Mesothelial cell of epicardium (in vitro differentiated cells): ENCODE results near the gene SCD5. TPM values are rescaled to one million over a fixed set of nuclear protein-coding genes. Genes with fewer than 3 reads are reported as not detected.

Experiments used
- DNase-seq, 2 experiments: peaks; one replicate each; pipeline ENCODE4 v3.0.0; 2021; ENCODE audit warnings: low spot score in 2 of 2; ENCODE audit not compliant: unreplicated experiment in 2 of 2
- H3K27ac Mint-ChIP-seq: 2 replicates; pipeline ENCODE4 v1.8.0; 2021; ENCODE audit warnings: mixed read lengths
- H3K27me3 Mint-ChIP-seq: 2 replicates; pipeline ENCODE4 v1.8.0; 2021; ENCODE audit warnings: low read depth, mixed read lengths
- H3K36me3 Mint-ChIP-seq: 2 replicates; pipeline ENCODE4 v1.8.0; 2021; ENCODE audit warnings: mixed read lengths
- H3K4me1 Mint-ChIP-seq: 2 replicates; pipeline ENCODE4 v1.8.0; 2021; ENCODE audit warnings: mixed read lengths
- H3K4me3 Mint-ChIP-seq: 2 replicates; pipeline ENCODE4 v1.8.0; 2021; ENCODE audit warnings: mild to moderate bottlenecking, moderate library complexity, mixed read lengths
- H3K9me3 Mint-ChIP-seq: 2 replicates; pipeline ENCODE4 v1.8.0; 2021; ENCODE audit warnings: mixed read lengths
- total RNA-seq: library from RNA; stranded (reverse); gene quantifications from 3 replicates; pipeline ENCODE4 v1.2.1, GENCODE V29; 2021
- TF ChIP-seq, protein P1 (sequence below): fragments of 200-600 bp; sonication (generic); IDR thresholded peaks from one replicate; pipeline ENCODE4 v1.5.0; 2021; ENCODE audit warnings: antibody characterized with exemption; ENCODE audit not compliant: unreplicated experiment

The SCD5 gene
- total RNA-seq, 1 donor from 2014 or later: 27.2 TPM

DNA sequence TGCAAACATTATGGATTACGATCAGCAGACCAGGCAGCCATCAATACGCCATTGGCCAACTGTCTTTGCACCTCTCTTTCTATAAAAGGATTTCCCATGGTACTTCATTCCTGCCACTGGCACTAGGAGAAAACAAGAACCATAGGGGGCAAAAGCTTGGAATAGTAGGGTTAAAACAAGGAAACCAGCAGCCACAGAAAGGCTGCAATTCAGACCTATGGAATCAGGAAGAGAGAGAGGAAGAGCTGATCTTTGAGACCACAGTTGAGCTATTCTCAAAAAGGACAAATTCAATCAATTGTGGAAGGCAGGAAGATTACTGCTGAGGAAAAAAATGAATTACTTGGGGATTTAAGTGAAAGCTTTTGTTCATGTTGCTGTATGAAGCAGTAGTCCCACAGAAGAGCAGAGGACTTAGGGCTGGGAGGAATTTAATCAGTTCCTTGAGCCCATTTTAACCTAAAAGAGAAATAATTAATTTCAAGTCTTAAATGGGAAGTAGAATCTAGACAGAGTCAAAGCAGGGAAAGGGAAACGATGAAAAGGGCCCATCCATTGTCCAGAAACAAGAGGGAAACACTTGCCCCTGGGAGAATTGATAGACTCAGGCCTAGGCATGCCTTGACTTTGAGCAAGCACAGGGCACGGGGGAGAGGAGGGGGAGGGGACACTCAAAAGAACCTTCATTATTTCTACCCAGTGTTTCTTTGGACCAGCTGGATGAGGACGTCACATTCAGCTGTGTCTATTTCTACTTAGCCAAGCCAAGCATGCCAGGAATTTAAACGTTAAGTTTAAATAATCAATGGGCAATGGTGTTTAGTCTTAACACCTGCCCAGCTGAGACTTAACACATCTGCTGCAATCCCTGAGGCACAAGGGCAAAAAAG lies 50.7 kb downstream of the SCD5 start:
- peaks cover 56% of the 10 kb centered on the region for H3K4me1 Mint-ChIP-seq
- no peak for DNase-seq
- peak overlapping the region; percentile 62 for H3K27ac Mint-ChIP-seq
- no peaks in the 10 kb centered on the region for H3K9me3 Mint-ChIP-seq
- H3K36me3 Mint-ChIP-seq: no peaks in the 10 kb centered on the region
- no peaks in the 10 kb centered on the region for H3K27me3 Mint-ChIP-seq
- TF ChIP-seq, protein P1, sequence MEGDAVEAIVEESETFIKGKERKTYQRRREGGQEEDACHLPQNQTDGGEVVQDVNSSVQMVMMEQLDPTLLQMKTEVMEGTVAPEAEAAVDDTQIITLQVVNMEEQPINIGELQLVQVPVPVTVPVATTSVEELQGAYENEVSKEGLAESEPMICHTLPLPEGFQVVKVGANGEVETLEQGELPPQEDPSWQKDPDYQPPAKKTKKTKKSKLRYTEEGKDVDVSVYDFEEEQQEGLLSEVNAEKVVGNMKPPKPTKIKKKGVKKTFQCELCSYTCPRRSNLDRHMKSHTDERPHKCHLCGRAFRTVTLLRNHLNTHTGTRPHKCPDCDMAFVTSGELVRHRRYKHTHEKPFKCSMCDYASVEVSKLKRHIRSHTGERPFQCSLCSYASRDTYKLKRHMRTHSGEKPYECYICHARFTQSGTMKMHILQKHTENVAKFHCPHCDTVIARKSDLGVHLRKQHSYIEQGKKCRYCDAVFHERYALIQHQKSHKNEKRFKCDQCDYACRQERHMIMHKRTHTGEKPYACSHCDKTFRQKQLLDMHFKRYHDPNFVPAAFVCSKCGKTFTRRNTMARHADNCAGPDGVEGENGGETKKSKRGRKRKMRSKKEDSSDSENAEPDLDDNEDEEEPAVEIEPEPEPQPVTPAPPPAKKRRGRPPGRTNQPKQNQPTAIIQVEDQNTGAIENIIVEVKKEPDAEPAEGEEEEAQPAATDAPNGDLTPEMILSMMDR: no peak
- no peak overlapping the region for H3K4me3 Mint-ChIP-seq

DNA sequence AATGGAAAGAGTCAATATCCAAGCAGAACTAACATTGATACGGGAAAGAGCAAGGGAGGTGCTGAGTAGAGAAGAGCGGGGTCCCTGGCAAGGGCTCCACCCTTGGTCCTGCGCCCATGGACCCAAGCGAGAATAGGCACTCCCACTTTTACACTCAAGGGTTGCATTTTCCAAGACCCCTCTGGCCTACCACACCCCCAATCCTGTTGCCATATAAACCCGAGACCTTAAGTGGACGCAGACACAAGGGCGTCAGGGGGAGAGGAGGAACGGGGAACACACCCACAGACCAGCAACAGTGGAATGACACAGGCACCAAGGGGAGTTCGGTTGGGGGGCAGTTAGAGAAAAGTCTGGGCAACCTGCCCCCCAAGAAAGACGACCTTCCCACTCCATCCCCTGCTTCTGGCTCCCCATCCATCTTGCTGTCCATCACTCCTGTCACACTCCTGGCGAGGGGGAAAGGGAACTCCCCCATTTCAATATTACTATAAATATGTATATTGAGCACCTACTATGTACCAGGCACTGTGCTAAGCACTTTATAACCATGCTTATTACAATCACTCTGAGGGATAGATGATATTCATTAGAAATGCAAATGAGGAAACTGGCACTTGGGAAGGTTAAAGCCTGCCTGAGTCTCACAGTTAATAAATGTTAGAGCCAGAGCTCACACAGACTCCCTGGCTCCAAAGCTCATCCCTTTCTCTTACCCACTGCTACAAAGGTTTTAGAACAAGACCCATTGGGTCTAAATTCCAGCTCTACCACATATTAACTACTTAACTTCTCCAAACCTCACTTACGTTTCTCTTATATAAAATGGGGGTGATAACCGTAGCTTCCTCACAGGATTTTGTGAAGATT lies 51.7 kb downstream of the SCD5 start:
- Mint-ChIP-seq H3K36me3 (no peaks in the 10 kb centered on the region), H3K9me3 (no peaks in the 10 kb centered on the region), H3K27ac (peak overlapping the region; percentile 19), H3K4me3 (no peak overlapping the region), H3K4me1 (peaks cover 48% of the 10 kb centered on the region), H3K27me3 (no peaks in the 10 kb centered on the region)
- TF ChIP-seq, protein P1: no peak
- no peak for DNase-seq

DNA sequence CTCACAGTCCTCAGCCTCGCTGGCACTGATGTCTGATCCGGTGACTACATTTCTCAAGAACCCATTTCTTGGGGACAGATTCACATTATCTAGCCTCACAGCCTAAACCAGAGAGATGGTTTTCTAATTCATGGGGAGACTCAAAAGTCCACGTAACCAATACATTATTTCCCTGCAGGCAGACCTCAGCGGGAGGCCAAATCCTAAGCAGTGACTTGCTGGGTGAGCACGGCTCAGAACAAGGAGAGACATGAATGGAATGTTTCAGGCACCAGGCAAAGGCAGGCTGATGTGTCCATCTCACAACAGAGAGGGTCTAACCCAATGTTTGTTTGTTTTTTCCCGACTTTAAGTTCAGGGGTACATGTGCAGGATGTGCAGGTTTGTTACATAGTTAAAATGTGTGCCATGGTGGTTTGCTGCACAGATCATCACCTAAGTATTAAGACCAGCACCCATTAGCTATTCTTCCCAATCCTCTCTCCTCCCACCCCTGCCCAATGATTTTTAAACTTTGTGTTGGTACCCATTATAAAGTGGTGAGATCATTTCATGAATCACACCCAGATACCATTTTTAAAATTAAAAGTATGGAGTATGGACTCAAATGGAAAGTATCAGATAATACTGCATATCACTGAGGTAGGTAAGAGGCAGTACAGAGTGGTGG lies 53.3 kb downstream of the SCD5 start:
- peaks cover 45% of the 10 kb centered on the region for H3K4me1 Mint-ChIP-seq
- H3K36me3 Mint-ChIP-seq: no peaks in the 10 kb centered on the region
- no peaks in the 10 kb centered on the region for H3K9me3 Mint-ChIP-seq
- TF ChIP-seq, protein P1: no peak
- DNase-seq: no peak
- peak overlapping the region; percentile 97 for H3K27ac Mint-ChIP-seq
- H3K27me3 Mint-ChIP-seq: no peaks in the 10 kb centered on the region
- no peak overlapping the region for H3K4me3 Mint-ChIP-seq

DNA sequence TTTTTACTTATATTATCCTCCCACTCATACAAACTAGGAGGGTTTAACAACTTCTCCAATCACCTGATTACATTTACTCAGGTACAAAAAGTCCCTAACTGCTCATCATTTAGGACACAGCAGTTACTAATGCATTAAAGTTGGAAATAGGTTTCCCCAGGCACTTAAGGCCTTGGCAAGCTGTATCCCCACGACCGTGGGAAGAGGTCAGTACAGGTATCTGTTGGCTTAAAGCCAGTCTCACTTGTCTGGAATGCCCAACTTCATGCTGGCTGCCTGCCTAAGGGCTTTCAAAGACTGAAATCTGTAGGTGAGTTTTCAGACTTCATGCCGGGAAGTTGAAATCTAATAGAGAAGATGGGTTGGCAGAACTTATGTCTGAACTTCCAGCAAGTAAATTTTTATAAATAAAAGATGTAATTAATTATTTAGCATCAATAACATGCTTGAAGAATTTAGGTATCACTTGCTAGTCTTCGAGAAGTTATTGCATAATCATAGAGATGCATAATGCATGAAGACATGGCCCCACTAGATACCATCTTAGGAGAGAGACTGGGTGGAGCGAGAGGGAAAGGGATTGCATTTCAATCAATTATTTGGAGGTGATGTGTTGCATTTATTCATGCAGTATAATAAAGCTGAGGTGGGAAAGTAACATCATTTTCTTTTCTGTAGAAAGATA lies 54.2 kb downstream of the SCD5 start:
- Mint-ChIP-seq H3K36me3 (no peaks in the 10 kb centered on the region), H3K27me3 (peaks cover under 1% of the 10 kb centered on the region), H3K27ac (peak overlapping the region; percentile 97), H3K4me1 (peaks cover 51% of the 10 kb centered on the region), H3K9me3 (no peaks in the 10 kb centered on the region), H3K4me3 (no peak overlapping the region)
- DNase-seq: no peak
- TF ChIP-seq, protein P1: no peak

DNA sequence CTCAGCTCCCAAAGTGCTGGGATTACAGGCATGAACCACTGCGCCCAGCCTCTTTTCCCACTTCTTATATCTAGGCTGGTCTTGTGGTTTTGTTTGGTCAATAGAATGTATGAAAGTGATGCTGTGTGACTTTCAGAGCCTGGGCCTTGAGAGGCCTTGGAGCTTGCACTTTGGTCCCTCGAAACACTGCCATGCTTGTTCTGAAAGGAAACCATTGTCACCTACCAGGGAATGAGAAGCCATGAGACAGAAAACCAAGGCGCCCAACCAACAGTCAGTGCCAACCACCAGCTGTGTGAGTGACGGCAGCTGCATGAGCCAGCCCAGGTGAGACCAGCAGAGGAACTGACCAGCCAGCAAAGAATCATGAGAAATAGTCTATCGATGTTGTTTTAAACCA lies 57.4 kb downstream of the SCD5 start:
- Mint-ChIP-seq H3K27ac (no peak overlapping the region), H3K9me3 (no peaks in the 10 kb centered on the region), H3K27me3 (peaks cover 1% of the 10 kb centered on the region), H3K4me3 (no peak overlapping the region), H3K4me1 (peaks cover 37% of the 10 kb centered on the region), H3K36me3 (no peaks in the 10 kb centered on the region)
- TF ChIP-seq, protein P1: no peak
- DNase-seq: no peak
